ENCODE data around the gene ATR.

GRCh38 chr3:142498397-142499180, 79.9 kb downstream of the ATR start:
- TF ChIP-seq CTCF (IDR thresholded peaks at IDR 0.05; ENCODE audit: insufficient read depth, low read length) = no peak
- no peak for TF ChIP-seq POLR2AphosphoS5 (IDR thresholded peaks at IDR 0.05; ENCODE audit: low read depth)

All from HL-60 (cell line).